ENCODE results near the gene KCNAB1. TPM values are rescaled to one million over a fixed set of nuclear protein-coding genes. Genes with fewer than 3 reads are reported as not detected.
A peak's percentile ranks its signal among the peaks of the same experiment; 100 is the strongest.

KCNAB1 gene
- total and polyA plus RNA-seq, 8 donors = 0.76 to 4.9 (median 3.2) TPM

DNA sequence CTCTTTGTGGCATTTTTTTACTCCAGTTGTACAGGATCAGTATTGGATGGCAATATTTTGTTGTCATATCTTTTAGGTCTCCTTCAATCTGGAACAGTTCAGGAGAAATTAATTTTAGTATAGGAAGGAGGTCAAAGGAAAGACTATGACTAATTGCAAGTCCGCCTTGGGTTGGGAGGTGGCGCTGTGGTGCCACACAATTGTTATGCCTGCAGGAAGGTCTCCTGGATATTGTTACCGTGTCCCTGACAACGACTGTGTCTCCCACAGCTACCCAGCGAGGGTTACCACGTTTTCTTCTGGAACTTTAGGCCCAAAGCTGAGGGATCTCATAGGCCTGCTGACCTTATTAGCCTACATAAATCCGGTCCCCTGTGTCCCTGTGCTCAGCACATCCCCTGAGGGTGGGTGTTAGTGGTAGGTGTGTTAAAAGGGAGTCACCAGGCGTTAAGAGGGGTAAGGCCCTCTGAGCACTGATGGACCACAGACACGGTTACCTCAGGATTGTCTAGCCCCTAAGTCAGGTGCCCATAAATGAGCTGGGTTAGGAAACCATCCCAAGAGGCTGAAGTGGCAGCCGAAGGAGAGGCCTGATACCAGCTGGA, 31.5 kb downstream of the KCNAB1 start:
- intact Hi-C loops (cut with DNase I) = loop anchor here in 1 of 3 donors (2.0 to 10.0 kb wide), 3 partner anchors 230 to 933 kb away; no protein-coding TSS in a partner anchor
- peak overlapping the region; percentile 10 to 59 (median 36) for H3K27ac ChIP-seq
- H3K4me1 ChIP-seq = peaks cover 0 to 9% (median 0%) of the 10 kb centered on the region in 3 donors
- DNase-seq = peak; percentile 47 to 81 (median 75)
- 30 to 32% methylated on average over 10 of the region's 10 CpGs for WGBS, 2 donors
- no peak overlapping the region for H3K4me3 ChIP-seq
- no peaks in the 10 kb centered on the region for H3K36me3 ChIP-seq
- no peaks in the 10 kb centered on the region for H3K9me3 ChIP-seq
- peak; percentile 77 to 90 (median 82) for ATAC-seq
- FAIRE-seq = no peak
- no peaks in the 10 kb centered on the region for H3K27me3 ChIP-seq
- TF ChIP-seq, protein P1, sequence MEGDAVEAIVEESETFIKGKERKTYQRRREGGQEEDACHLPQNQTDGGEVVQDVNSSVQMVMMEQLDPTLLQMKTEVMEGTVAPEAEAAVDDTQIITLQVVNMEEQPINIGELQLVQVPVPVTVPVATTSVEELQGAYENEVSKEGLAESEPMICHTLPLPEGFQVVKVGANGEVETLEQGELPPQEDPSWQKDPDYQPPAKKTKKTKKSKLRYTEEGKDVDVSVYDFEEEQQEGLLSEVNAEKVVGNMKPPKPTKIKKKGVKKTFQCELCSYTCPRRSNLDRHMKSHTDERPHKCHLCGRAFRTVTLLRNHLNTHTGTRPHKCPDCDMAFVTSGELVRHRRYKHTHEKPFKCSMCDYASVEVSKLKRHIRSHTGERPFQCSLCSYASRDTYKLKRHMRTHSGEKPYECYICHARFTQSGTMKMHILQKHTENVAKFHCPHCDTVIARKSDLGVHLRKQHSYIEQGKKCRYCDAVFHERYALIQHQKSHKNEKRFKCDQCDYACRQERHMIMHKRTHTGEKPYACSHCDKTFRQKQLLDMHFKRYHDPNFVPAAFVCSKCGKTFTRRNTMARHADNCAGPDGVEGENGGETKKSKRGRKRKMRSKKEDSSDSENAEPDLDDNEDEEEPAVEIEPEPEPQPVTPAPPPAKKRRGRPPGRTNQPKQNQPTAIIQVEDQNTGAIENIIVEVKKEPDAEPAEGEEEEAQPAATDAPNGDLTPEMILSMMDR (IDR thresholded peaks at IDR 0.05) = peak; percentile 18 to 65 (median 46)

DNA sequence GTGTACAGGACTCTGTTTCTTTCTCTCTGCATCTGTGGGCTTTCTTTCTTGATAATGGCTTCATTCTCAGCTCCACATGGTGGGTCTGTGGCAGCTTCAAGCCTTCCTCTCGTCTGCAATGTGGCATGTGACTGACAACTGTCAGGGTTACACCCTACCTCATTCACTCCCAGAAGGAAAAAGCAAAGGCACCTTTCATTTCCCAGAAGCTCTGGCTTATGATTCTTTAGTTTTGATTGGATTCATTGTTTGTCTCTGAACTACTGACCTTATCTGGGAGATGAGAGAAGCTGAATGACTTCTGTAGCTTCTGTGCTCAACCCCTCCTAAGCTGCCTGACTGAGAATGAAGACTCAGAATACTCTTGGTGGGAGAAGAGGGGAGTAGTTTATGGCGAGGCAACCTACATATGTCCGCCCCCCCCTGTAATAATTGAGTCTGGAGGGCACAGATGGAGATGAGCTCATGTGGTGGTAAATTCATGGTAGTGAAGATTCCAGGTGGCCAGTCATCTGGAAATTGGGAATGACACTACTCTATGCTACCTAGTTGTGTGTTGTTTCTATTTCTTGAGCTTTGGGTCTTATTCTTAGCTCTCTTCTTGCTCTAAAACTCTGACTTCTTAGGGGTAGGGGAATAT, 38.4 kb downstream of the KCNAB1 start:
- intact Hi-C loops (cut with DNase I) = loop anchor here in 1 of 3 donors (10.0 kb wide), 1 partner anchor 926 kb away; no protein-coding TSS in a partner anchor

DNA sequence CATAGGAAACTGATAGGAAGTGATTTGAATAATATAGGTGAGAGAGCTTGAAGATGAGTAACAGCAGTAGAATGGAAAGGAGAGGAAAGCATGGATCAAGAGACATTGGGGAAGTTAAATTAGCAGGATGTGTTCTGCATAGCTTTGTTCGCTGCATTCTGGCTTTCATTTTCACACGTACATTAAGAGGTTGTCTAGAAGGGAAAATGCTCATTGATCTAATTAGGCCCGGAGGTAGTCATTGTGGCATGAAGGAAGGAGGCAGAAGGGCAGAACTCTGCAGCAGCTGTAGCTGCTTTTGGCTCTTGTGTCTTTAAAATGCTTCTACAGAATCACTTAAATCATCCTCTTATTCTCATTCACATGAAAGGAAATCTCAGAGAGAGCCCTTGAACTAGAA, 40.3 kb downstream of the KCNAB1 start:
- FAIRE-seq (no peak), ATAC-seq (peak in 2 of 4 donors; percentile 20 to 55), DNase-seq (no peak)
- Histone ChIP-seq H3K27ac (no peak overlapping the region), H3K4me3 (no peak overlapping the region), H3K9me3 (no peaks in the 10 kb centered on the region), H3K36me3 (no peaks in the 10 kb centered on the region), H3K27me3 (no peaks in the 10 kb centered on the region), H3K4me1 (no peaks in the 10 kb centered on the region)
- WGBS, 2 donors = 30 to 34% methylated on average over 3 of the region's 3 CpGs
- intact Hi-C loops (cut with DNase I) = no loop called here
- TF ChIP-seq, protein P1 (IDR thresholded peaks at IDR 0.05) = no peak

More for the DNA sequence above, 38.4 kb downstream of the KCNAB1 start:
- no peak for DNase-seq
- WGBS, 2 donors = 72 to 91% methylated on average over 3 of the region's 3 CpGs
- Histone ChIP-seq H3K27me3 (no peaks in the 10 kb centered on the region), H3K27ac (no peak overlapping the region), H3K4me1 (no peaks in the 10 kb centered on the region), H3K9me3 (no peaks in the 10 kb centered on the region), H3K36me3 (no peaks in the 10 kb centered on the region), H3K4me3 (no peak overlapping the region)
- no peak for FAIRE-seq
- no peak for ATAC-seq
- TF ChIP-seq, protein P1 (IDR thresholded peaks at IDR 0.05) = no peak

DNA sequence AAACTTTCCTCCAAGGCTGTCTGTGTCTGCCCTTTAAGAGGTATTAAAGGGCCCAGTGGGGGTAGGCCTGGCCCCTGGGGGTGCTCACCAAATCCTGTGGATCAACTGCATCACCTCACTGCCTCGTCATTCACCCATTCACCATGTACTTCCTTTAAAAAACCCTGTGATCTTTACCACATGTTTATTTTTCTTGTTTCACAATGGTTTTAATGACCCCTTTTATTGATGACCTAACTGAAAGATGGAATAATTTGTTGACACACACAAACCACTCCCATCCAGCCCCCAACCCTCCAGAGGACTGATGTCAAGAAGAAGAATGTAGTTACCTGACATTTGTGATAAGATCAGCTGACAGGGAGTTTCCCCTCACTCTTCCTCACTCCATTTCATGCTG, 40.8 kb downstream of the KCNAB1 start:
- H3K36me3 ChIP-seq = no peaks in the 10 kb centered on the region
- TF ChIP-seq, protein P1 (IDR thresholded peaks at IDR 0.05) = no peak
- H3K9me3 ChIP-seq = no peaks in the 10 kb centered on the region
- intact Hi-C loops (cut with DNase I) = no loop called here
- no peaks in the 10 kb centered on the region for H3K27me3 ChIP-seq
- DNase-seq (no peak), FAIRE-seq (no peak), ATAC-seq (peak in 3 of 4 donors; percentile 24 to 49 (median 37))
- H3K4me1 ChIP-seq = no peaks in the 10 kb centered on the region
- WGBS, 2 donors = 42 to 49% methylated on average over 1 of the region's 1 CpG
- H3K27ac ChIP-seq = no peak overlapping the region
- H3K4me3 ChIP-seq = no peak overlapping the region

DNA sequence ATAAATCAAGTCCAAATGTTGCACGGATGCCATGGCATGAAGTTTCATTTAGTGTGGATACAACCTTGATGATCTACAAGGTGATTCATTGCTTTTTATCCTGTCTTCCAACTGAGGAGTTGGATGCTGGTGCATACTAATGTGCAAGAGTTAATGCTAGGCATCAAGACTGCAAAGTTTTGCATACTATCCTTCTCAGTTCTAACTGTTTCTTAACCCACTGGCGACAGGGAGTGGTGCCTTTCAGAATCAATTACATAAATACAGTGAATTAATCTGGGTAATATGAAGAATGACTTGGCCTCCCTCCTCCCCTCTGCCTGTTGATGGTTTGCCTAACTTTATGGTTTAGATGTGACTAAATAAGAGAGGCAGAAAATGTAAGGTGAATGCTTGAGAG, 43.5 kb downstream of the KCNAB1 start:
- ATAC-seq (no peak), DNase-seq (no peak), FAIRE-seq (no peak)
- intact Hi-C loops (cut with DNase I) = no loop called here
- Histone ChIP-seq H3K36me3 (no peaks in the 10 kb centered on the region), H3K4me3 (no peak overlapping the region), H3K27me3 (peaks cover 0 to 5% (median 0%) of the 10 kb centered on the region in 4 donors), H3K27ac (no peak overlapping the region), H3K4me1 (no peaks in the 10 kb centered on the region), H3K9me3 (no peaks in the 10 kb centered on the region)
- WGBS, 2 donors = 54 to 66% methylated on average over 2 of the region's 2 CpGs
- TF ChIP-seq, protein P1 (IDR thresholded peaks at IDR 0.05) = no peak

All from pancreas (tissue), 10 donors.